SK-N-SH treated with all-trans-retinoic acid at 6 μM for 48 hours (cell line): ENCODE data around the gene MCIDAS.

Experiments
- ATAC-seq: fragments of 200-7000 bp; cut with Tn5 transposase; 3 replicates; pipeline ENCODE4 v1.9.1; 2020; ENCODE audit warnings: mild to moderate bottlenecking, moderate library complexity
- ARNTL ChIP-seq: fragments of 450-650 bp; formaldehyde crosslinking; IDR thresholded peaks from 2 replicates; pipeline ENCODE4 v1.5.0; 2020; ENCODE audit warnings: low read depth, mild to moderate bottlenecking, moderate library complexity, borderline replicate concordance
- BACH2 ChIP-seq: fragments of 250-450 bp; sonication (Bioruptor Pico); IDR thresholded peaks from 2 replicates; pipeline ENCODE4 v1.9.0; 2021; ENCODE audit warnings: mild to moderate bottlenecking, borderline replicate concordance
- CSDC2 ChIP-seq: fragments of 250-450 bp; sonication (Bioruptor Pico); IDR thresholded peaks from 2 replicates; pipeline ENCODE4 v1.5.0; 2020; ENCODE audit warnings: mild to moderate bottlenecking, moderate library complexity
- ESRRG ChIP-seq: fragments of 250-450 bp; sonication (Bioruptor Pico); IDR thresholded peaks from 2 replicates; pipeline ENCODE4 v1.6.1; 2021; ENCODE audit warnings: mild to moderate bottlenecking
- GLIS3 ChIP-seq: fragments of 250-450 bp; sonication (Bioruptor Pico); IDR thresholded peaks from 2 replicates; pipeline ENCODE4 v1.5.0; 2020; ENCODE audit warnings: mild to moderate bottlenecking, moderate library complexity
- ISL1 ChIP-seq: fragments of 250-450 bp; sonication (Bioruptor Pico); IDR thresholded peaks from 2 replicates; pipeline ENCODE4 v2.1.2; 2022; ENCODE audit warnings: mild to moderate bottlenecking, moderate library complexity
- PPARA ChIP-seq: fragments of 250-450 bp; sonication (Bioruptor Pico); IDR thresholded peaks from 2 replicates; pipeline ENCODE4 v1.5.0; 2020; ENCODE audit warnings: mild to moderate bottlenecking, borderline replicate concordance
- SNAI2 ChIP-seq: fragments of 250-450 bp; sonication (Bioruptor Pico); IDR thresholded peaks from 2 replicates; pipeline ENCODE4 v1.5.0; 2020; ENCODE audit warnings: mild to moderate bottlenecking, moderate library complexity
- TCF4 ChIP-seq: fragments of 250-450 bp; sonication (Bioruptor Pico); IDR thresholded peaks from 2 replicates; pipeline ENCODE4 v1.8.0; 2021; ENCODE audit warnings: mild to moderate bottlenecking, moderate library complexity, borderline replicate concordance
- TOX ChIP-seq: fragments of 250-450 bp; sonication (Bioruptor Pico); IDR thresholded peaks from 2 replicates; pipeline ENCODE4 v1.8.0; 2021; ENCODE audit warnings: mild to moderate bottlenecking, moderate library complexity, borderline replicate concordance
- ZC3H10 ChIP-seq: fragments of 250-450 bp; sonication (Bioruptor Pico); IDR thresholded peaks from 2 replicates; pipeline ENCODE4 v1.5.1; 2021; ENCODE audit warnings: mild to moderate bottlenecking, moderate library complexity
- ZFP3 ChIP-seq: fragments of 250-450 bp; sonication (Bioruptor Pico); IDR thresholded peaks from 2 replicates; pipeline ENCODE4 v1.5.0; 2020; ENCODE audit warnings: mild to moderate bottlenecking, moderate library complexity
- ZFP30 ChIP-seq: fragments of 450-650 bp; formaldehyde crosslinking; IDR thresholded peaks from 2 replicates; pipeline ENCODE4 v1.5.0; 2022; ENCODE audit warnings: mild to moderate bottlenecking, moderate library complexity
- ZNF565 ChIP-seq: fragments of 450-650 bp; formaldehyde crosslinking; conservative IDR thresholded peaks from 2 replicates; pipeline ENCODE4 v1.5.0; 2020; ENCODE audit warnings: low read depth, mild to moderate bottlenecking, moderate library complexity
- ZNF70 ChIP-seq: fragments of 450-650 bp; formaldehyde crosslinking; IDR thresholded peaks from 2 replicates; pipeline ENCODE4 v1.5.0; 2020; ENCODE audit warnings: mild to moderate bottlenecking, moderate library complexity
- ZNF8 ChIP-seq: fragments of 450-650 bp; formaldehyde crosslinking; IDR thresholded peaks from 2 replicates; pipeline ENCODE4 v1.5.0; 2020; ENCODE audit warnings: mild to moderate bottlenecking, moderate library complexity
- TF ChIP-seq, protein P1 (sequence below): fragments of 250-450 bp; sonication (Bioruptor Pico); IDR thresholded peaks from 2 replicates; pipeline ENCODE4 v1.8.0; 2021; ENCODE audit warnings: low read depth, mild to moderate bottlenecking, moderate library complexity, borderline replicate concordance
- TF ChIP-seq, protein P2 (sequence below): fragments of 250-450 bp; sonication (Bioruptor Pico); IDR thresholded peaks from 2 replicates; pipeline ENCODE4 v1.5.1; 2020; ENCODE audit warnings: low read depth, mild to moderate bottlenecking, moderate library complexity
- TF ChIP-seq, protein P3 (sequence below): fragments of 250-450 bp; sonication (Bioruptor Pico); IDR thresholded peaks from 2 replicates; pipeline ENCODE4 v1.5.0; 2020; ENCODE audit warnings: mild to moderate bottlenecking, moderate library complexity
- TF ChIP-seq, protein P4 (sequence below): fragments of 250-450 bp; sonication (Bioruptor Pico); IDR thresholded peaks from 2 replicates; pipeline ENCODE4 v1.8.0; 2020; ENCODE audit warnings: mild to moderate bottlenecking, moderate library complexity, borderline replicate concordance

MCIDAS gene

DNA sequence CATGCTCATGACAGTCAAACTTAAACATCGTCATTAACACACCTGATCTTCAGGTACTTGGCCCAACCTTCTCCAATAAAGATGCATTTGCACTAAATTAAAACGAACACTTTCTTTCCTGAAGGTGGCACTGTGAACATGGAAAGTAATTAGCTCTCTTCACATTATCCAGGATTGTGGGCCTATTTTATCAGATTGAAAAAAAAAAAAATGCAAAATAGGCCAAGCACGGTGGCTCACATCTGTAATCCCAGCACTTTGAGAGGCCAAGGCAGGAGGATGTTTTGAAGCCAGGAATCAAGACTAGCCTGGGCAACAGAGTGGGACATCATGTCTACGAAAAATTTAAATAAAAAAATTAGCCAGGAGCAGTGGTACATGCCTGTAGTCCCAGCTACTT lies 39.7 kb downstream of the MCIDAS start:
- TF ChIP-seq GLIS3 (CRISPR knock-in tag) (no peak), BACH2 (CRISPR knock-in tag) (no peak), TCF4 (CRISPR knock-in tag) (no peak), CSDC2 (CRISPR knock-in tag) (no peak), ZFP3 (CRISPR knock-in tag) (no peak), SNAI2 (CRISPR knock-in tag) (no peak), ESRRG (CRISPR knock-in tag) (no peak), ZNF8 (no peak), ZNF565 (no peak), ARNTL (CRISPR knock-in tag) (no peak), PPARA (CRISPR knock-in tag) (no peak), ZNF70 (CRISPR knock-in tag) (no peak), ZC3H10 (CRISPR knock-in tag) (no peak), ISL1 (CRISPR knock-in tag) (no peak), ZFP30 (CRISPR knock-in tag) (no peak)
- TF ChIP-seq, protein P1, sequence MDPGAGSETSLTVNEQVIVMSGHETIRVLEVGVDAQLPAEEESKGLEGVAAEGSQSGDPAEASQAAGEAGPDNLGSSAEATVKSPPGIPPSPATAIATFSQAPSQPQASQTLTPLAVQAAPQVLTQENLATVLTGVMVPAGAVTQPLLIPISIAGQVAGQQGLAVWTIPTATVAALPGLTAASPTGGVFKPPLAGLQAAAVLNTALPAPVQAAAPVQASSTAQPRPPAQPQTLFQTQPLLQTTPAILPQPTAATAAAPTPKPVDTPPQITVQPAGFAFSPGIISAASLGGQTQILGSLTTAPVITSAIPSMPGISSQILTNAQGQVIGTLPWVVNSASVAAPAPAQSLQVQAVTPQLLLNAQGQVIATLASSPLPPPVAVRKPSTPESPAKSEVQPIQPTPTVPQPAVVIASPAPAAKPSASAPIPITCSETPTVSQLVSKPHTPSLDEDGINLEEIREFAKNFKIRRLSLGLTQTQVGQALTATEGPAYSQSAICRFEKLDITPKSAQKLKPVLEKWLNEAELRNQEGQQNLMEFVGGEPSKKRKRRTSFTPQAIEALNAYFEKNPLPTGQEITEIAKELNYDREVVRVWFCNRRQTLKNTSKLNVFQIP (CRISPR knock-in tag) = no peak
- TF ChIP-seq, protein P2, sequence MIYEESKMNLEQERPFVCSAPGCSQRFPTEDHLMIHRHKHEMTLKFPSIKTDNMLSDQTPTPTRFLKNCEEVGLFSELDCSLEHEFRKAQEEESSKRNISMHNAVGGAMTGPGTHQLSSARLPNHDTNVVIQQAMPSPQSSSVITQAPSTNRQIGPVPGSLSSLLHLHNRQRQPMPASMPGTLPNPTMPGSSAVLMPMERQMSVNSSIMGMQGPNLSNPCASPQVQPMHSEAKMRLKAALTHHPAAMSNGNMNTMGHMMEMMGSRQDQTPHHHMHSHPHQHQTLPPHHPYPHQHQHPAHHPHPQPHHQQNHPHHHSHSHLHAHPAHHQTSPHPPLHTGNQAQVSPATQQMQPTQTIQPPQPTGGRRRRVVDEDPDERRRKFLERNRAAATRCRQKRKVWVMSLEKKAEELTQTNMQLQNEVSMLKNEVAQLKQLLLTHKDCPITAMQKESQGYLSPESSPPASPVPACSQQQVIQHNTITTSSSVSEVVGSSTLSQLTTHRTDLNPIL = no peak
- TF ChIP-seq, protein P3, sequence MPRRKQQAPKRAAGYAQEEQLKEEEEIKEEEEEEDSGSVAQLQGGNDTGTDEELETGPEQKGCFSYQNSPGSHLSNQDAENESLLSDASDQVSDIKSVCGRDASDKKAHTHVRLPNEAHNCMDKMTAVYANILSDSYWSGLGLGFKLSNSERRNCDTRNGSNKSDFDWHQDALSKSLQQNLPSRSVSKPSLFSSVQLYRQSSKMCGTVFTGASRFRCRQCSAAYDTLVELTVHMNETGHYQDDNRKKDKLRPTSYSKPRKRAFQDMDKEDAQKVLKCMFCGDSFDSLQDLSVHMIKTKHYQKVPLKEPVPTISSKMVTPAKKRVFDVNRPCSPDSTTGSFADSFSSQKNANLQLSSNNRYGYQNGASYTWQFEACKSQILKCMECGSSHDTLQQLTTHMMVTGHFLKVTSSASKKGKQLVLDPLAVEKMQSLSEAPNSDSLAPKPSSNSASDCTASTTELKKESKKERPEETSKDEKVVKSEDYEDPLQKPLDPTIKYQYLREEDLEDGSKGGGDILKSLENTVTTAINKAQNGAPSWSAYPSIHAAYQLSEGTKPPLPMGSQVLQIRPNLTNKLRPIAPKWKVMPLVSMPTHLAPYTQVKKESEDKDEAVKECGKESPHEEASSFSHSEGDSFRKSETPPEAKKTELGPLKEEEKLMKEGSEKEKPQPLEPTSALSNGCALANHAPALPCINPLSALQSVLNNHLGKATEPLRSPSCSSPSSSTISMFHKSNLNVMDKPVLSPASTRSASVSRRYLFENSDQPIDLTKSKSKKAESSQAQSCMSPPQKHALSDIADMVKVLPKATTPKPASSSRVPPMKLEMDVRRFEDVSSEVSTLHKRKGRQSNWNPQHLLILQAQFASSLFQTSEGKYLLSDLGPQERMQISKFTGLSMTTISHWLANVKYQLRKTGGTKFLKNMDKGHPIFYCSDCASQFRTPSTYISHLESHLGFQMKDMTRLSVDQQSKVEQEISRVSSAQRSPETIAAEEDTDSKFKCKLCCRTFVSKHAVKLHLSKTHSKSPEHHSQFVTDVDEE = no peak
- no peak for ATAC-seq

DNA sequence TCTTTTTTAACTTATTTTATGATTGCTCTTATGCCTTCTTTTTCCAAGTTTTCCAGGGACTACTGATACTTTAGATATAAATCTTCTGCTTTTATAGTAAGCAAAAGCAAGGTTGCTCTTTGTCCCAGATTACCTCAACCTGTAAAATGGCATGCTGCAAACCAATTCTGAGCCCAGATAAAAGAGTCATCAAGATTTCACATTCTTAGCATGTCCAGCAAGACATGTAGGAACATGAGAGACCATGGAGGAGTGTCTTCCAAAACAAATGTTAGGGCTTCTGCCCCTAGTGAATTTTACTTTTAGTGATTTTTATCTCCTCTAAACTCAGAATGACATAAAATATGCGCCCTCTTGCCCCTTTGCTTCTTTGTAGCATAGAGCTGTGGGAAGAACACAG lies 47.1 kb downstream of the MCIDAS start:
- no peak for TF ChIP-seq ZNF8
- TF ChIP-seq, all 23 proteins: peak for 0
- ATAC-seq = no peak

DNA sequence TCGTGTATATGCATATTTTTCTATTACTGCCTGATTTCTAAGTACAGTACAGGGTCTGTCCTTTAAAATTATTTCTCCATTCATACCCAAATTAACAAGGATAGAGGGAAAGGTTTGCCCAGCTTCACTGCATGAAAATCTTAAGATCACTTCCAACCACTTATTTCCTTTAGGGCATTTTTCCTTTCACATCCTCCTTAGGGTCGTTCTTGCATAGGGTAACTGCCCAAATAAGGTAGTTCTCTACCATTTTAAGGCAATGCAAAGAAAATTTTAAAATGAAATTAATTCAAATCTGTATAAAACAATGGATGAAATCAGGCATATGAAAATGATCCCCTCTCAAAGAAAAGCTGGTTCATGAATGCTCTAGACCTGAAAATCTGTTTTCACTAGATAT lies 50.0 kb downstream of the MCIDAS start:
- ATAC-seq = no peak
- TF ChIP-seq CSDC2 (CRISPR knock-in tag) (no peak), ZFP30 (CRISPR knock-in tag) (no peak), ISL1 (CRISPR knock-in tag) (no peak)
- TF ChIP-seq, protein P4, sequence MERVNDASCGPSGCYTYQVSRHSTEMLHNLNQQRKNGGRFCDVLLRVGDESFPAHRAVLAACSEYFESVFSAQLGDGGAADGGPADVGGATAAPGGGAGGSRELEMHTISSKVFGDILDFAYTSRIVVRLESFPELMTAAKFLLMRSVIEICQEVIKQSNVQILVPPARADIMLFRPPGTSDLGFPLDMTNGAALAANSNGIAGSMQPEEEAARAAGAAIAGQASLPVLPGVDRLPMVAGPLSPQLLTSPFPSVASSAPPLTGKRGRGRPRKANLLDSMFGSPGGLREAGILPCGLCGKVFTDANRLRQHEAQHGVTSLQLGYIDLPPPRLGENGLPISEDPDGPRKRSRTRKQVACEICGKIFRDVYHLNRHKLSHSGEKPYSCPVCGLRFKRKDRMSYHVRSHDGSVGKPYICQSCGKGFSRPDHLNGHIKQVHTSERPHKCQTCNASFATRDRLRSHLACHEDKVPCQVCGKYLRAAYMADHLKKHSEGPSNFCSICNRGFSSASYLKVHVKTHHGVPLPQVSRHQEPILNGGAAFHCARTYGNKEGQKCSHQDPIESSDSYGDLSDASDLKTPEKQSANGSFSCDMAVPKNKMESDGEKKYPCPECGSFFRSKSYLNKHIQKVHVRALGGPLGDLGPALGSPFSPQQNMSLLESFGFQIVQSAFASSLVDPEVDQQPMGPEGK (CRISPR knock-in tag) = no peak
- TF ChIP-seq, protein P1 (CRISPR knock-in tag) = no peak

DNA sequence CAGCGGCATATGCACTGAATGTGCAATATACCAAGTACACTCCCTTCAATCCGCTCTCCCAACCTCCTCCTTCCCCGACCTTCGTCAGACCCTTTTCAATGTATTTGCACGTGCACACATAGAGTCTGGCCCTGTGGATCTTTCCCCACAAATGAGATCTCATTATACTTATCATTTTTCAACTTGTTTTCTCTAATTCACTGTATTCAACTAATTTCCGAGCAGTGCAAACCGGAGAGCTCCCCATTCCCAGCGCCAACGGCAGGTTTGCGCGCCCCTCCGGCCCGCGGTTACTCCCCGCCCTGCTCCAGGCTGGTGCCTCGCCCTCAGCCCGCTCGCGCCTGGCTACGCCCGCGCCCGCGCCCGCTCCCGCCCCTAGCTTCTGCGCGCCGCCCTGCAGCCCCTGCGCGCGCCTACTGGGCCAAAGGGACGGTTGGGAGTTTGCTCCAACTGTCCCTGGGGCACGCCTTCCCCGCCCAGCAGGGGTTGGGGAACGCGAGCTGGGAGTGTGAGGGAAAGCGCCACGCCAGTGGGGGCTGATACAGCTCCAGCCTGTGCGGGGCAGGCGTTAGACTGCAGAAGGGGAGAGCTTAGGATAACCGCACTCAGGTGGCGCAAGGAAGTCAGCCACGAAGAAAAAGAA lies 50.8 kb downstream of the MCIDAS start:
- peak; percentile 51 for ATAC-seq
- TF ChIP-seq ARNTL (CRISPR knock-in tag) = no peak
- TF ChIP-seq ZNF565 = no peak
- no peak for TF ChIP-seq SNAI2 (CRISPR knock-in tag)
- TF ChIP-seq TOX (CRISPR knock-in tag) = no peak
- no peak for TF ChIP-seq ZC3H10 (CRISPR knock-in tag)
- TF ChIP-seq, protein P2 = no peak
- no peak for TF ChIP-seq ESRRG (CRISPR knock-in tag)
- TF ChIP-seq CSDC2 (CRISPR knock-in tag) = no peak
- TF ChIP-seq ZFP3 (CRISPR knock-in tag) = no peak
- TF ChIP-seq BACH2 (CRISPR knock-in tag) = no peak
- TF ChIP-seq TCF4 (CRISPR knock-in tag) = no peak
- TF ChIP-seq ZNF70 (CRISPR knock-in tag) = no peak
